Left ventricle myocardium inferior (tissue), 1 donor: ENCODE measurements around the gene NIPAL4. TPM values are rescaled to one million over a fixed set of nuclear protein-coding genes. Genes with fewer than 3 reads are reported as not detected.

Source experiments
- DNase-seq: peaks from one replicate; pipeline ENCODE4 v3.0.0-alpha.2; 2020
- H3K27ac ChIP-seq: fragments of 200-600 bp; replicated peaks from 2 replicates; pipeline ENCODE4 v1.8.0; 2021
- H3K27me3 ChIP-seq: fragments of 200-600 bp; 2 replicates; pipeline ENCODE4 v1.8.0; 2021; ENCODE audit warnings: low read depth
- H3K36me3 ChIP-seq: fragments of 200-600 bp; 2 replicates; pipeline ENCODE4 v1.8.0; 2021
- H3K4me1 ChIP-seq: fragments of 200-600 bp; 2 replicates; pipeline ENCODE4 v1.8.0; 2021
- H3K4me3 ChIP-seq: fragments of 200-600 bp; 2 replicates; pipeline ENCODE4 v1.8.0; 2021; ENCODE audit warnings: mild to moderate bottlenecking, moderate library complexity
- H3K9me3 ChIP-seq: fragments of 200-600 bp; replicated peaks from 2 replicates; pipeline ENCODE4 v1.8.0; 2021
- CTCF ChIP-seq: fragments of 200-600 bp; IDR thresholded peaks from 2 replicates; pipeline ENCODE4 v1.8.0; 2021; ENCODE audit warnings: antibody characterized with exemption, mild to moderate bottlenecking, borderline replicate concordance
- intact Hi-C: fragments of 100-400 bp; cut with micrococcal nuclease; formaldehyde crosslinking; loops from one replicate; pipeline ENCODE4 v1.11.0; 2022
- total RNA-seq: library from RNA; stranded (reverse); fragmentation: NEBNext Ultra II Directional; extraction: Animal tissue kit (Norgen Biotek cat#: 25700); gene quantifications from one replicate; pipeline ENCODE4 v1.2.1, GENCODE V29; 2021
- donor health status: DM: no; HTN: yes; CAD: no; lungs with severe emphysema.

Gene NIPAL4
- total RNA-seq, 1 donor from 2014 or later = not detected

DNA sequence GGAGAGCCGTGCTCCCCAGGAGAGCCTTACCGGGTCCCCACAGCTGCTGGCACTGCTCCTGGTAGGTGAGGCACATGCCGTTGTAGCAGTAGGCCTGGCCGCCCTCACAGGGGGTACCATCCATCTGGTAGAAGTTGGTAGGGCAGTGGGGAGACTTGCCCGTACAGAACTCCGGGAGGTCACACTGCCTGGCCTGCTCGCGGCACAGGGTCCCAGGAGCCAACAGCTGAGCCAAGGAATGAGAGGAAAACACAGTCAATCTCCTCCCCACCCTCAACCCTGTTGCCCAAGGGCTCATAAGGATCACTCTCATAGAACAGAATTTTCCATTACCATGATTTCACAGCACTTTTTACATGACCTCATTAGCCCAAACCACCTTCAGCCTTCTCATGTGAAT is 36.9 kb downstream of the NIPAL4 start:
- Histone ChIP-seq H3K36me3 (peaks cover 53% of the 10 kb centered on the region), H3K27ac (peak overlapping the region; percentile 23), H3K4me1 (peaks cover 11% of the 10 kb centered on the region), H3K9me3 (no peaks in the 10 kb centered on the region), H3K4me3 (no peak overlapping the region), H3K27me3 (no peaks in the 10 kb centered on the region)
- TF ChIP-seq CTCF = no peak
- DNase-seq = no peak
- intact Hi-C loops = no loop called here

- intact Hi-C loops = no loop called here
- no peaks in the 10 kb centered on the region for H3K9me3 ChIP-seq
- H3K27ac ChIP-seq = peak overlapping the region; percentile 23
- no peak for DNase-seq
- H3K4me3 ChIP-seq = no peak overlapping the region
- H3K4me1 ChIP-seq = peaks cover 11% of the 10 kb centered on the region
- H3K36me3 ChIP-seq = peaks cover 48% of the 10 kb centered on the region
- no peak for TF ChIP-seq CTCF
- no peaks in the 10 kb centered on the region for H3K27me3 ChIP-seq
These were observed 38.0 kb downstream of the NIPAL4 start for GRCh38 chr5:157497875-157498611.

- Histone ChIP-seq H3K4me1 (peaks cover 28% of the 10 kb centered on the region), H3K27me3 (no peaks in the 10 kb centered on the region), H3K36me3 (peaks cover 34% of the 10 kb centered on the region), H3K4me3 (no peak overlapping the region), H3K27ac (no peak overlapping the region), H3K9me3 (no peaks in the 10 kb centered on the region)
- DNase-seq = no peak
- intact Hi-C loops = no loop called here
- no peak for TF ChIP-seq CTCF
These were observed 42.2 kb downstream of the NIPAL4 start for GRCh38 chr5:157502143-157502647.

DNA sequence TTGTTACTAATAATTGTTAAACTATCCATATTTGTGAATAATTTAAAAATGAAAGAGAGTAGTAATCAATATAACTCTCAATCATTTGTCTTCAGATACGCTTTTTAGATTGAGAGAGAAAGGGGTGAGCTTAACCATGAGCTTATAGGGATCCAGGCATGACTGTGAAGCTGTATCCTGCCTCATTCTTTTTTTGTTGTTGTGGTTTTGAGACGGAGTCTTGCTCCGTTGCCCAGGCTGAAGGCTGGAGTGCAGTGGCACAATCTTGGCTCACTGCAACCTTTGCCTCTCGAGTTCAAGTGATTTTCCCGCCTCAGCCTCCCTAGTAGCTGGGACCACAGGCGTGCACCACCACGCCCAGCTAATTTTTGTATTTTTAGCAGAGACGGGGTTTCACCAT is 44.0 kb downstream of the NIPAL4 start:
- Histone ChIP-seq H3K9me3 (no peaks in the 10 kb centered on the region), H3K27me3 (no peaks in the 10 kb centered on the region), H3K4me1 (peaks cover 26% of the 10 kb centered on the region), H3K27ac (no peak overlapping the region), H3K4me3 (no peak overlapping the region), H3K36me3 (peaks cover 42% of the 10 kb centered on the region)
- no peak for DNase-seq
- intact Hi-C loops = no loop called here
- TF ChIP-seq CTCF = no peak

GRCh38 chr5:157505496-157505895 is 45.5 kb downstream of the NIPAL4 start:
- Histone ChIP-seq H3K27ac (no peak overlapping the region), H3K4me3 (no peak overlapping the region), H3K9me3 (no peaks in the 10 kb centered on the region), H3K27me3 (no peaks in the 10 kb centered on the region), H3K36me3 (peaks cover 39% of the 10 kb centered on the region), H3K4me1 (peaks cover 28% of the 10 kb centered on the region)
- intact Hi-C loops = no loop called here
- no peak for DNase-seq
- TF ChIP-seq CTCF = no peak
